ENCODE data around the gene PCK1. TPM values are rescaled to one million over a fixed set of nuclear protein-coding genes. Genes with fewer than 3 reads are reported as not detected.

The PCK1 gene
- total RNA-seq, 1 donor from 2014 or later = not detected

- intact Hi-C loops (cut with micrococcal nuclease) = no loop called here
- no peak for TF ChIP-seq CTCF (IDR thresholded peaks at IDR 0.05)
- no peak for DNase-seq
Observed at GRCh38 chr20:57552471-57552870, 8.4 kb upstream of the PCK1 start.

GRCh38 chr20:57553376-57554018 lies 7.4 kb upstream of the PCK1 start:
- H3K9me3 Mint-ChIP-seq = no peaks in the 10 kb centered on the region
- CTCF ChIA-PET = no interaction called here

More at GRCh38 chr20:57552471-57552870, 8.4 kb upstream of the PCK1 start:
- ChIA-PET POLR2A (no interaction called here), CTCF (no interaction called here)
- peaks cover 12% of the 10 kb centered on the region for H3K27me3 Mint-ChIP-seq
- no peaks in the 10 kb centered on the region for H3K9me3 Mint-ChIP-seq
- ATAC-seq (ENCODE audit: low read depth) = no peak
- no peak overlapping the region for H3K27ac Mint-ChIP-seq
- H3K4me3 Mint-ChIP-seq = no peak overlapping the region
- no peaks in the 10 kb centered on the region for H3K4me1 Mint-ChIP-seq
- H3K36me3 Mint-ChIP-seq (ENCODE audit: low read depth) = no peaks in the 10 kb centered on the region

GRCh38 chr20:57555457-57556184 lies 5.3 kb upstream of the PCK1 start:
- Mint-ChIP-seq H3K4me1 (no peaks in the 10 kb centered on the region), H3K36me3 (ENCODE audit: low read depth) (no peaks in the 10 kb centered on the region), H3K27ac (no peak overlapping the region), H3K4me3 (no peak overlapping the region), H3K9me3 (no peaks in the 10 kb centered on the region), H3K27me3 (peaks cover 26% of the 10 kb centered on the region)
- DNase-seq (no peak), ATAC-seq (ENCODE audit: low read depth) (no peak)
- ChIA-PET CTCF (no interaction called here), POLR2A (no interaction called here)
- no peak for TF ChIP-seq CTCF (IDR thresholded peaks at IDR 0.05)
- intact Hi-C loops (cut with micrococcal nuclease) = no loop called here

More at GRCh38 chr20:57553376-57554018, 7.4 kb upstream of the PCK1 start:
- intact Hi-C loops (cut with micrococcal nuclease) = no loop called here
- ATAC-seq (ENCODE audit: low read depth) (no peak), DNase-seq (no peak)
- no peak overlapping the region for H3K27ac Mint-ChIP-seq
- no peak overlapping the region for H3K4me3 Mint-ChIP-seq
- POLR2A ChIA-PET = no interaction called here
- TF ChIP-seq CTCF (IDR thresholded peaks at IDR 0.05) = no peak
- H3K36me3 Mint-ChIP-seq (ENCODE audit: low read depth) = no peaks in the 10 kb centered on the region
- no peaks in the 10 kb centered on the region for H3K4me1 Mint-ChIP-seq
- H3K27me3 Mint-ChIP-seq = peaks cover 19% of the 10 kb centered on the region

GRCh38 chr20:57556980-57557274 lies 4.0 kb upstream of the PCK1 start:
- Mint-ChIP-seq H3K4me3 (no peak overlapping the region), H3K27me3 (peaks cover 33% of the 10 kb centered on the region), H3K27ac (no peak overlapping the region), H3K9me3 (no peaks in the 10 kb centered on the region), H3K4me1 (no peaks in the 10 kb centered on the region), H3K36me3 (ENCODE audit: low read depth) (no peaks in the 10 kb centered on the region)
- ChIA-PET CTCF (no interaction called here), POLR2A (no interaction called here)
- no peak for ATAC-seq (ENCODE audit: low read depth)
- intact Hi-C loops (cut with micrococcal nuclease) = no loop called here
- no peak for TF ChIP-seq CTCF (IDR thresholded peaks at IDR 0.05)
- DNase-seq = no peak

- intact Hi-C loops (cut with micrococcal nuclease) = no loop called here
- Mint-ChIP-seq H3K27ac (no peak overlapping the region), H3K9me3 (no peaks in the 10 kb centered on the region), H3K27me3 (peaks cover 34% of the 10 kb centered on the region), H3K36me3 (ENCODE audit: low read depth) (no peaks in the 10 kb centered on the region), H3K4me3 (no peak overlapping the region), H3K4me1 (no peaks in the 10 kb centered on the region)
- DNase-seq (no peak), ATAC-seq (ENCODE audit: low read depth) (no peak)
- POLR2A ChIA-PET = no interaction called here
- CTCF ChIA-PET = no interaction called here
- no peak for TF ChIP-seq CTCF (IDR thresholded peaks at IDR 0.05)
Observed at GRCh38 chr20:57557926-57558613, 2.8 kb upstream of the PCK1 start.

Measured in activated B cell treated with CpG ODN at 0.5 μM for 24 hours (primary cell).